NK-92 treated with Interleukin-12 subunit alpha and Interleukin-12 subunit beta, amount 100 ng/mL, for 24 hours (cell line): Measurements from ENCODE around the gene USP24.
A peak's percentile ranks its signal among the peaks of the same experiment; 100 is the strongest.
"Not testable (repeated sequence)": the region's sequence is repeated elsewhere in the genome, so short reads cannot be mapped to it uniquely, and the experiment has no call there.

ENCODE experiments used
- DNase-seq: peaks from one replicate; lab custom pipeline; 2025; lab: John Stamatoyannopoulos, UW

The USP24 gene

GRCh38 chr1:55037733-55038551, 177.2 kb downstream of the USP24 start:
- DNase-seq = no peak

GRCh38 chr1:55035904-55036303, 179.3 kb downstream of the USP24 start:
- DNase-seq = no peak

DNA sequence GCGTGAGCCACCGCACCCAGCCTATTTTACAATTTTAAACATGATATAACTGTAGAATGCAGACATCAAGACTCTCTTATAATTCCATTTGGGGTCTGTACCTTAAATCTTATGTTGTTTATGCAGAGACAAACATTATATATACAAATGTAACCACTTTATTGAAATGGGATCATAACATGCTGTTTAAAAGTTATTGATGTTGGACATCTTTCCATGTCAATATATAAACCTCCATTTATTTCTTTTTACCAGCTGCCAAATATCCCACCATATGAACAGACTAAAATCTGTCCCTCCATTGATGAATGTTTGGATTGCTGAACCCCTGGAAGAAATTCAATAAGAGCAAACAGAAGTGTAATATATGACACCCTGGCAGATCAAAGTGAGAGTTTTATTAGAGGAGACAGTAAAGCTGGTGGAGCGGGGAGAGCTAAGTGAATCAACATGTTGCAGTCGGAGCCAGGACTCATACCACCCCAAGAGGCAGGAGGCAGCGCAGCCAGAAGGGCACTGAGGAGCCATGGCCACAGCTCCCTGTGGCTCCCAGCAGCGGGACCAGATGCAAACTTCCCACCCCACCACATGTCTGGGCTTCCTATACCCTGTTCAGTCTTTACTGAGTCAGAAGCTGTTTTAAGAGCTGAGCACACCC, 180.6 kb downstream of the USP24 start:
- DNase-seq = no peak

DNA sequence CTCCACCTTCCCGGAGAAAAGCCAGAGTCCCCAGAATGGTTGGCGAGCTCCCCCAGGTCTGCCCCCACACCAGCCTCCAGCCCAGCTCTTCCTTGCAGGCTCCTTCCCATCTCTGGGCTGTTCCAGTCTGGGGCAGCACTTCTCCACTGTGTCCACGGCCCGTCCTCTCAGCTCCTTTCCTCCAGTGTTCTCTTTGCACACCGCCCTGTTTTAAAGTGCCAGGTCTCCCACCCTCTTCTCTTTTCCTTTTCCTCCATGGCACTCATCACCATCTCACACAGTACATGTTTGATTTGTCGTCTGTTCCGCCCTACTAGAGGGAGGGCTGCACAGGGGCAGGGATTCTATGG, 181.9 kb downstream of the USP24 start:
- DNase-seq = no peak

DNA sequence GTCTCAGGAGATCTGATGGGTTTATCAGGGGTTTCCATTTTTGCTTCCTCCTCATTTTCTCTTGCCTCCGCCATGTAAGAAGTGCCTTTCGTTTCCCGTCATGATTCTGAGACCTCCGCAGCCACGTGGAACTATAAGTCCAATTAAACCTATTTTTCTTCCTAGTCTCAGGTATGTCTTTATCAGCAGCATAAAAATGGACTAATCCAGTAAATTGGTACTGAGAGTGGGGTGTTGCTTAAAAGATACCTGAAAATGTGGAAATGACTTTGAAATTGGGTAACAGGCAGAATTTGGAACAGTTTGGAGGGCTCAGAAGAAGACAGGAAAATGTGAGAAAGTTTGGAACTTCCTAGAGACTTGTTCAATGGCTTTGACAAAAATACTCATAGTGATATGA, 184.1 kb downstream of the USP24 start:
- not testable (repeated sequence) for DNase-seq

- not testable (repeated sequence) for DNase-seq
Observed at GRCh38 chr1:55026682-55027081, 188.5 kb downstream of the USP24 start.

- not testable (repeated sequence) for DNase-seq
Observed at GRCh38 chr1:55024163-55024562, 191.0 kb downstream of the USP24 start.

- DNase-seq = peak; percentile 46
Observed at GRCh38 chr1:55021942-55022546, 193.1 kb downstream of the USP24 start.

DNA sequence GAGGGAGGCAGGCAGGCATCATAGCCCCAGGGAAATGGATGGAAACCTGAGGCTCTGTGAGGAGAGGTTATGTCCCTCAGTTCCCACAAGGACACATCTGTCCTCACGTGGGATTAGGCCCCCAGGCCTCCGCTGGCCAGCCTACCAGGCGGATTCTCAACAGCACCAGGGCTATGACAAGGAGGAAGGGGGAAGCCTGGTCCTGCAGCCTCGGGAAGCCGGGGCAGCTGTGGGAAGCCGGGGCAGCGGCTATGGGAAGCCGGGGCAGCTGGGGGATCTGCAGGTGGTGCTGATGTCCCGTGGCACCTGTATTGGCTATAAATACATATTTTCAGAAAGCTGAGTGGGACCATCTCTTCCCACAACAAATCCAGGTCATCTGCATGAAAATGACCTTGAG, 196.8 kb downstream of the USP24 start:
- no peak for DNase-seq
